Stimulated activated CD4-positive, alpha-beta T cell treated with anti-CD3 and anti-CD28 coated beads, Interleukin-12 subunit alpha, Interleukin-12 subunit beta, amount 100 ng/mL, for 4 hours (primary cell): ENCODE results near the gene ZER1.
A peak's percentile ranks its signal among the peaks of the same experiment; 100 is the strongest.

Experiments
- DNase-seq: peaks from one replicate; pipeline ENCODE4 v3.0.0-alpha.2; 2020

Gene ZER1

DNA sequence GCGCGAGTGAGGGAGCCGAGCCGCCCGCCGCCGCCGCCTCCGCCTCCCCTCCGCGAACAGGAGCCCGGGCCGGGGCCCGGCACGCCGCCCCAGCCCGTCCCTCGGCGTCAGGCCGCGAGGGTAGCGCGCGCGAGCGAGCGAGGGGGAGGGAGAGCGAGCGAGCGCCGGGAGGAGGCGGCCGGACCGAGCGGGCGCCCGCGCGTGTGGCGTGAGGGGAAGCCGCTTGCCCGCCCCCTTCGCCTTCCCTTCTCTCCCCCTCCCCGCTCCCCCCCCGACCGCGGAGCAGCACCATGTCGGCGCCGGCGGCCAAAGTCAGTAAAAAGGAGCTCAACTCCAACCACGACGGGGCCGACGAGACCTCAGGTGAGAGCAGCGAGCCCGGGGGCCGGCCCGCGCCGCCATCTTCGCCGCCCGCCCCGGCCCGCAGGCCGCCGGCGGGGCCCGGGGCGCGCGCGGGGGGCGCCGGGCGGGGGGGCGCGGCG, 82.4 kb downstream of the ZER1 start:
- DNase-seq, result peak; percentile 59

DNA sequence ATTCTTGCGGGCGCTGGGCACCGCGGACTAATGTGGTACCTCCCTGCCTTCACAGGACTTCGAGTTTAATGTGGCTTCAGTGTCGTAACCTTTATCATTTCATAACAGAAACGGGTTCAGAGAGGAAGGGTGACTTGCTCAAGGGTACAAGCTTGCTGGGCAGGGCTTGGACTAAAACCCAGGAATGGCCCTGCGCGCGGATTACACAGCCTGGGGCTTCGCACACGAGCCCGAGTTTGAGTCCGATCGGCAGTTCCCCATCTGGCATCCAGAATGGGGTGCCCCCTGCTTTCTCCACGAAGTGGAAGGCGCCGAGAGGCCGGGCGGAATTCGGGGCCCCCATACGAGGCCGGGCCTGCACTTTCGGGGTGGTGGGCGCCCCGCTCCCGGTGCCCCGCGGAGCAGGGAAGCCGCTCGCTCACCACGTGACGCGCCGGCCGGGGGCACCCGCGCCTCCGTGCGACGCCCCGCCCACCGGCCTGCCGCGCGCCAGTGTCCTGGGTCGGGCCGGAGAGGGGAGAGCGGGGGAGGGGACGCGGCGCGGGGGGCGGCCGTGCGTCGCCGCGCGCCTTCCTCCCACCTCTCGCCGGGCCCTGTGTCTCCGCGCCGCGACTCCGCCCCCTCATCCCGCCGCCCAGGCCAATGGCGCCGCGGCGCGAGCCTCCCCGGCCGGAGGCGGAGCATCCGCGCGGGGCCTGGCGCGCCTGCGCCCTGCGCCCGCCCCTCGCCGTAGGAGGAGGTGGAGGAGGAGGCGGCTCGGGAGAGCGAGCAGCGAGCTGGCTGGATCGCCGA, 83.0 kb downstream of the ZER1 start, which contains the start of gene SET:
Gene SET (plus strand): TSS at position 722 of the 792 bp plus-strand sequence. CDS start 361 bp downstream, outside the sequence.
- peak; percentile 94 for DNase-seq

DNA sequence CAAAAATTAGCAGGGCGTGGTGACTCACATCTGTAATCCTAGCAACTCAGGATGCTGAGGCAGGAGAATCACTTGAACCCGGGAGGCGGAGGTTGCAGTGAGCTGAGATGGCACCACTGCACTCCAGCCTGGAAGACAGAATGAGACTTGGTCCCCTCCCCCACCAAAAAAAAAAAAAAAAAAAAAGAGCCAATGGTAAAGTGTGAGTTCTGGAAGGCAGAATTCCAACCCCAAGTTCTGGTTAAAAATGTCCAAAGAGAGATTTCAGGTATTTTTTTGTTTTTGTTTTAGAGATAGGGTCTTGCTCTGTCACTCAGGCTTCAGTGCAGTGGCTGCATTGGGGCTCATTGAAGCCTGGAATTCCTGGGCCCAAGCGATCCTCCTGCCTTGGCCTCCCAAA, 84.3 kb downstream of the ZER1 start:
- no peak for DNase-seq

DNA sequence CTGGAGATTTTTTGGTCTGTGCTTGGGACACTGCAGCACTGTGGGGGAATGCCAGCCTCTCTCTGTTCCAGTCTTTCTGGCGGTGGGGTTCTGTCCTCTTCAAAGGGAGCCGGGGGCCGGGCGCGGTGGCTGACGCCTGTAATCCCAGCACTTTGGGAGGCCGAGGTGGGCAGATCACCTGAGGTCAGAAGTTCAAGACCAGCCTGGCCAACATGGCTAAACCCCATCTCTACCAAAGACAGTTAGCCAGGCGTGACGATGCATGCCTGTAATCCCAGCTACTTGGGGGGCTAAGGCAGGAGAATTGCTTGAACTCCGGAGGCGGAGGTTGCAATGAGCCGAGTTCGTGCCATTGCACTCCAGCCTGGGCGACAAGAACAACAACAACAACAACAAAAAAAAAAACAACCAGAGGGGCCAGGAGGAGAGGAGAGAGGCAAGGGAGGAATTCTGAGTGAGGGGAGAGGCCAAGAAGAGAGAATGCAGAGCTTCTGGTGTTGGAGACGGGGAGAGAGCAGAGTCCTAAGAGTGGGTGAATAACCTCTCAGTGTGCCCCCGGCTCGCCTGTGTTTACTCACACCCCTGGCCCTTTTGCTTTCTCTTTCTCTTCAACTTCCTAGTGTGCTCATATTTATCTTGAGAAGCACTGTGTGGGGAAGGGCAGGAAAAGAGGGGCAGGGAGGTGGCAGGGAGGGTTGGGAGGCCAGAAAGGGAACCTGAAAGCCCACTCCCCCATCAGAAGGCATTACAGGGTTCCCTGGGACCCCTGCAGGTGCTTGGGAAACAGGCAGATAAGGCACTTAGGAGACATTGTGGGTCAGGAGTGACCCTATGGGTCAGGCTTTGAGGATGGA, 85.9 kb downstream of the ZER1 start:
- peak; percentile 34 for DNase-seq

DNA sequence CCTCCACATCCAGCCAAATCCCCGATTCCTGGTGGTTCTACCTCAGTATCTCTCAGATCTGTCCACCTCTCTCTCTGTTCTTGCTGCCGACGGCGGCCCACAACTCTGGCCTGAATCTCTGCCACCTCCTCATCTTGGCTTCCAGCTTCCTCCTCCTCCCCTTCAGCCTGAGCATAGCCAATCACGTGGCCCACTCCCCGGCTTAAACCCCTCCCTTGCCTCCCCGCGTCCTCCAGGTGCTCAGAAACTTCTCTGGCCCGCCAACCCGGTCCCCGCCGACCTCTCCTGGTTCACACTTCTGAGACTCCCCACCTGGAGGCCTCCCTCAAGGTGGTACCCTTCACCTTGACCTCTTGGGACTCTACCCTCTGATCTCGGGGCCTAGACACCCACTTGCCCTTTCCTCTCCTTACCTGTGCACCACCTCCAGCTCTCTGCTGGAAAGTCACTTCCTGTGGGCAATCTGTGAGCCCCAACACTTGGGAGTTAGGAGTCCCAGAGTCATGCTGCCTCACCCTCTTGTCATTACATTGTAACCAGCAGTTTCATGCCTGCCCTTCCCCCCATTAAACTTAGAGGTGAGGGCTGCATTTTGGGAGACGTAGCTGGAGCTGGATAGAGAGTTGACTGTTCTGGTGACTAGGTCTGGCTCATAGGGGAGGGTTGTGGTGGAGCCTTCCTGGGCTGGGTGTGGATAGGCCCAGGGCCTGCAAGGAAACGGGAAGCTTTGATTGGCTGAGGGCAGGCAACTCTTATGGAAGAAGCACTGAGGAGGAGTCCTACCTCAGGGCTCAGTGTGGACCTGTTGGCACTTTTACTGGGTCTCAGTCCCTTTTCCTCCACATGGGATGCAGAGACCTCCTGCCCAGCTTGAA, 87.2 kb downstream of the ZER1 start:
- peak; percentile 66 for DNase-seq

DNA sequence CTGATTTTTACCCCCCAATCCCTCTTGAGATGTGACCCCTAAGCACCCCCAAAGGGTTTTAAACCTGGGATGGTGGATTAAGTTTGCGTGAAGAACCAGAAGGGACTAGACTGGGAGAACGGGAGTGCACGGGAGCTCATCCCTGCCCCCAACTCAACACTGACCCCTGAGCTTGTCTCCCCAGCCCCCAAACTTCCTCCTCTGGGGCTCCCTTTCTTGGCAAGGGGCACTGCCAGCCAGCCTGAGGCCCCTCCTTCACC, 87.7 kb downstream of the ZER1 start:
- DNase-seq, result no peak

DNA sequence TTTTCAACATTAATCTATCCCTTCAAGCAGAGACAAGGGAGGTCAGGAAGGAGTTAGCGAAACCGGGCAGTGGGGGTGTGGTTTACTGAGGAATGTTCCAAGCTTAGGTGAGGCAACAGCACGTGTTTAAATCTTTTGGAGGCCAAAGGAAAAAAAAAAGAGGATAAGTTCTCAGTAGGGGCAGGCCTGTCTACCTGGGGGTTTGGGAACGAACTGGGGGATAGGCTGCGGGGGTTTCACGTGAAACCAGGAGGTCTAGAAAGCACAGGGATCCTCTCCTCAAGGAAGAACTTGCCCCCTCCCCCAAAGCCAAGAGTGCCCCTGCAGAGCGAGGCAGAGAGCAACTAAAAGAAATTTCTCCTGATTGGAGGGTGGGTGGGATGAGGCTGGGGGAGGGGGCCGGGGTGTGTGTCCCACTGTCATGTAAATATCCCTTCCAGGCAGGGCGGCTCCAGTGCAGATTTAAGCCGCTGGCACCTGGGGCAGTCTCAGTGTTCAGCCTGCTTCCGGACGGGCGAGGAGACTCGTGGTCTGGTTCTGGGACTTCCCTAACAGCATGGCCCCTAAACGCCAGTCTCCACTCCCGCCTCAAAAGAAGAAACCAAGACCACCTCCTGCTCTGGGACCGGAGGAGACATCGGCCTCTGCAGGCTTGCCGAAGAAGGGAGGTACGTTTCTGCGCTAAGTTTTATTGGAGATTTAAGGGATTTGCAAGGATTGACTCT, 88.2 kb downstream of the ZER1 start:
- DNase-seq, result peak; percentile 32
